ENCODE measurements around the gene WDR1. TPM values are rescaled to one million over a fixed set of nuclear protein-coding genes. Genes with fewer than 3 reads are reported as not detected.

The WDR1 gene
- total RNA-seq, 1 experiment from 2014 or later: 407 TPM

GRCh38 chr4:10072420-10073017, 44.1 kb downstream of the WDR1 start:
- peak; percentile 21 for DNase-seq (ENCODE audit: low read depth)

DNA sequence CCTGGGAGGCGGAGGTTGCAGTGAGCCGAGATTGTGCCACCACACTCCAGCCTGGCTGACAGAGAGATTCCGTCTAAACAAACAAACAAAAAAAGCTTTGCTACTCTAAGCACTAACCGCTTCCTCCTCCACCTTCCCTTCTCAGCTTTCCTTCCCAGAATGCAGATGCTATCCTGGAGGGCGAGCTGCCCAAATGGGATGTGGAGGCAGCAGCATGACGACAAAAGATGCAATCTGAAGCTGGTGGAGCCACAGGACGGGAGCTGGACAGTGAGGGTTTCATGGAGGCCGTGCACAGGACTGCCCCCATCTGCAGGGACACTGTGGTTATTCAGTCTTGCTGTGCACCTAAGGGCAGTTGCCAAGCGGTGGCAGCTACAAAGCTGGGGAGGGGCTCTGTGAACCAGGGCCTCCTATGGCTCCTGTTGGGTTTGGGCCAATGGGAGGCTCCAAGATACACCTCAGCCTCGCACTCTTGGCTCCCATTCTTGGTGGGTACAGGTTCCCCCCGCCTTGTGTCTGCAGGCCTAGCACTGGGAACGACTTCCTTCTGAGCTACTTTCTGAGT, 47.4 kb downstream of the WDR1 start:
- DNase-seq (ENCODE audit: low read depth): no peak

DNA sequence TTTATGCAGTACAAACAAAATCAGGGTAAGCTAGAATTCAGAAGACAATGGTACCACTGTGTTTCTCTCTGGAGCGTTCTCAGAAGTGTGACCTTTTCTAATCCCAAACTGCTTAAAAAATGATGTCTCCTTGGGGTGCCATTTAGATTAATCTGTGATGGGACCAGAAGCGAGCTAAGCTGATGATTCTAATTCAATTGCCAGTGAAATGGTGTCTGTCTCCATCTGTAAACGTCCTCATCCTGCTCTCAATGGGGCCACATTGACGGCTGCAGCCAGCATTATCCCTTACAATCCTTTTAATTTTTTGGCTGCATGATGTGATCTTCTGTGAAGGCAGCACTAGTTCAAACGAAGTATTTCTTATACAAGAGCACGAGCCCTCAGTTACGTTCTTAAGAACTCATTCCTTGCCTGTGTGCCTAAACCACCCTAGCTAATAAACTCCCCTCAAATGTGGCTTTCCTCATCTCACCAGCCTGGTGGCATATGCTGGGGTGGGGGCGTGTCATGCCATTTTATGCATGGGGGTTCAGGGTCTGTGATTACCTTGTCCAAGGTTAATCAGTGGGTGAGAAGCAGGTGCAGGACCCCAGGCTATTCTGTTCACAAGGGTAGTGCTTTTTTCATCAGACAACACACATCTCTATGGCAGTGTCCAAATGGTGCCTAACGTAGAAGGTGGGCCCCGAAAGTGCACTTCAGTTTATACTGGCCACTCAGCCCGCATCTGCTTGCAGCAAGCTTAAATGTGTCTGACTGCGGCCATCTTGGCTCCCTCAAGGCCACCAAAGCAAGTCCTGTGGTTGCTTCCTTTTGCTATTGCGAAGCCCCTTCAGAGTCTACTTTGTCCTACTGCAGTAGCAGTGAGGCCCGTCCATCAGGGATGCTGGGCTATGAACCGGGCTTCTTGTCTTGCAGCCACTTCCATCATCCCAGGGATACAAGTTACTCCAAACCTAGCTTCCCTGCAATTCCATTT, 49.6 kb downstream of the WDR1 start:
- DNase-seq (ENCODE audit: low read depth): no peak

DNA sequence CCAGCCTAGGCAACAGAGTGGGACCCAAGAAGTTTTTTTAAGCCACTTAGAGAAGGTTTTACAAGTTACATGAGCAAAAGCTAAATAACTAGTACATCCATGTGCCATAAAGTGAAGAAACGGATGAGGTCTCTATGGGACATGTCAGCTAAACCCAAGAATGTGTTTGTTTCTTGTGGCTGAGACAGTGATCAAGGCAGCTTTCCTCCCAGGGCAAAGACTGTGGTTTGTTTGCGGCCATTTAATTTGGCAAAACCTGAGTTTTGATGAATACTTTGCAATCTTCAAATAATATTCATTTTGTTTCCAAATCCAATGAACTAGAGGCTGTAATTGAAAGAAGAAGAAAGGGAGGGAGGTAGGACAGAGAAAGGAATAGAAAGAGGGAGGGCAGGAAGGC, 50.4 kb downstream of the WDR1 start:
- no peak for DNase-seq (ENCODE audit: low read depth)

DNA sequence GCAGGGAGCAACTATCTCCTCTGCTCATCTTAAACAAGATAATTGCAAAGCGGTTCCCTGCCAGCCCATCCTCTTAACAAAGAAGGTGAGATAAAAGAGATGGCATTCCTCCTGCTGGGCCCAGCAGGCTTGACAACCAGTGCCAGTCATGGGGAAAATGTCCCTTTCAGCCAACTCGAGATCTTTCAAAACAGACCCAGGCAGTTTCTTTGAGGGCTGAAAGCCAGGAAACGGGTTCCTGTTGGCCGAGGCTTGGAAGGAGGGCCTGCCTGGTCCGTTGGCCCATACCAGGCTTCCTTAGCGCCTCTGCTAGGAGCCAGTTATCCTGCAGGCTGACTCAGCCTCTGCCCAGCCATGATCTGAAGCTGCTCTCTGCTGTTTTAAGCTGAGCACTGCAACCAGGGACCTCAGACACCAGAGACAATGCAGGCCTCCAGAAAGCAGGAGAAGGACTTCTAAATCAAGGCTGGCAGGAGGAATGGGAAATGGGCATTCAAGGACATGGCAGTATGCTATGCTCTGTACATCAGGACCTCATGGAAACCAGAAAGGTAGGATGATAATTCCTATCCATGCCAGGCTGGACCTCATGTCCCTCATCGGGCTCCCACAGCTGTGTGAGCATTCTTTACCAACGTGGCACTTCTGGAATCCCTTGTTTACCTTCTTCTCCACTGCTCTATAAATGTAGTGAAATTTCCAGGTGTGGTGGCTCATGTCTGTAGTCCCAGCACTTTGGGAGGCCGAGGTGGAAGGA, 52.9 kb downstream of the WDR1 start:
- DNase-seq (ENCODE audit: low read depth): peak; percentile 59

- DNase-seq (ENCODE audit: low read depth): no peak
Measured at GRCh38 chr4:10061650-10062415, 54.8 kb downstream of the WDR1 start.

- no peak for DNase-seq (ENCODE audit: low read depth)
Measured at GRCh38 chr4:10058371-10058770, 58.2 kb downstream of the WDR1 start.

- no peak for DNase-seq (ENCODE audit: low read depth)
Measured at GRCh38 chr4:10057023-10057395, 59.6 kb downstream of the WDR1 start.

- no peak for DNase-seq (ENCODE audit: low read depth)
Measured at GRCh38 chr4:10056334-10057022, 60.1 kb downstream of the WDR1 start.

GRCh38 chr4:10055871-10056270, 60.7 kb downstream of the WDR1 start:
- DNase-seq (ENCODE audit: low read depth): no peak

DNA sequence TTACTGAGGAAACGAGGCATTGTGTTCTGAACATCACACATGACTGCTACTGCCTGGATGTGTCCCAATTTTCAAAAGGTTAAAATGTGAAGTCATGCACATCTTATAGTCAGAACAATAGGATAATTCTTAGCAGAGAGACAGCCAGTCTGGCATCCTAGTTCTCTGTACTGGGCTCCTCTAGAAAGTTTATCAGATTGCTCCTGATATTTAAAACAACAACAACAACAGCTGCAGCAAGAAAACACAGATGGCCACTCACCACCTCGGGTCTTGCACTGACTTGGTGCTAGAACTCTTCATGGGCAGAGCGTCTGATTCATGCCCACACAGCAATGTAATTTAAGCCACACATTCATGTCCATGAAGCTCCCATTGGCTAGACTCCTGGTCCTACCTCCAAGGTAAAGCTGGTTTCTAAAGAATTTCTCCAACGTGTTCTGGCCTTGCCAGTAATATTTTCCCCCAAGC, 62.0 kb downstream of the WDR1 start:
- no peak for DNase-seq (ENCODE audit: low read depth)

GRCh38 chr4:10053635-10054453, 62.8 kb downstream of the WDR1 start:
- no peak for DNase-seq (ENCODE audit: low read depth)

DNA sequence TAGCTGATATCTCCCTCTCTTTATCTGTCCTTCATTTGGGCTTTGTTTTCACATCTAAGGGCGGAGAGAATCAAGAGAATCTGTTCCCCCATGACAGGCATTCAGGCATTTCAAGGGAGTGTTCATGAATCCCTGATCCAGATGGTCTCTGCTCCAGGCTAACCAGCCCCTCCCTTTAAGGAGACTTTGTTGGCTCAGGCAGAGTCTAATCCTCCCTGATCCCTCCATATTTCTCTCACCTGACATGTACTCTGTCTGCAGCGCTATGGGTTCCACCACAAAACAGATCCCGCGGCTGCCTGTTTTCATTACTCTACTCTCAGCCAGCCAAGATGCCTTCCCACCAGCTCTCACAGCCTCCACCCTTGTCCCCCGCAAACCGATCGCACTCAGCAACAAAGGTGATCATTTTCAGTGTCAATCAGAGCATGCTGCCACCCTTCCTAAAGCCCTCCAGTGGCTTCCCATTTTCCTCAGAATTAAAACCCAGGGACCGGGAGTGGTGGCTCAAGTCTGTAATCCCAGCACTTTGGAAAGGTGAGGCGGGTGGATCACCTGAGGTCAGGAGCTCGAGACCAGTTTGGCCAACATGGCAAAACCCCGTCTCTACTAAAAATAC, 65.0 kb downstream of the WDR1 start:
- no peak for DNase-seq (ENCODE audit: low read depth)

GRCh38 chr4:10050721-10051120, 65.9 kb downstream of the WDR1 start:
- no peak for DNase-seq (ENCODE audit: low read depth)

GRCh38 chr4:10050261-10050661, 66.3 kb downstream of the WDR1 start:
- no peak for DNase-seq (ENCODE audit: low read depth)

GRCh38 chr4:10048941-10049697, 67.5 kb downstream of the WDR1 start:
- no peak for DNase-seq (ENCODE audit: low read depth)

DNA sequence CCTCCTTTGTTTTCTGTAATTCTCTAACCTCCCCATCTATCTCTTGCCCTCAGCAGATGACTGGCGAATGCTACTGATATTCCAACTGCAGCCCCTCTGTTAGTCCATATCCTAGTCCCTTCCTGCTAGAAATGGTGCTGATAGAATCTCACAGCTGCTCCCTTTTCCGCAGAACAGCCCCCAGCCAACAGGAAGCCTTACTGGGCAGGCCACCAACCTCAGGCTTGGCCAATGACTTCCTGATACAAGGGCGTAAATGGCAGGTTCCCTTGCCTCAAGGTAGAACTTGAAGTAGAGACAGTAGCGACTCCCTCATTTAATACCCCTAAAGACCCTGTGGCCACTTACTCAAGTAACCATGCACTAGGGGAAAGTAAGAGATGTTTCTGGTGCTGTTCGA, 68.6 kb downstream of the WDR1 start:
- no peak for DNase-seq (ENCODE audit: low read depth)

DNA sequence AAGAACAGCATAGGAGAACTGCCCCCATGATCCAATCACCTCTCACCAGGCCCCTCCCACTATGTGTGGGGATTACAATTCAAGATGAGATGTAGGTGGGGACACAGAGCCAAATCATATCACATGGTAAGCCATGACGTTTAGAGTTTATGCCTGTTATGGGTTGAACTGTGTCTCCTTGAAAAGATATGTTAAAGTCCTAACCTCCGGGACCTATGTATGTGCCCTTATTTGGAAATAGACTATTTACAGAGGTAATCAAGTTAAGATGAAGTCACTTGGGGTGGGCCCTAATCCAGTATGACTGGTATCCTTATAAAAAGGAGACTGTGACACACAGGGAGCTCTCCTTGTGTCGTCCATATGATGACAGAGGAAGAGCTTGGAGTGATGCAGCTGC, 70.1 kb downstream of the WDR1 start:
- no peak for DNase-seq (ENCODE audit: low read depth)

DNA sequence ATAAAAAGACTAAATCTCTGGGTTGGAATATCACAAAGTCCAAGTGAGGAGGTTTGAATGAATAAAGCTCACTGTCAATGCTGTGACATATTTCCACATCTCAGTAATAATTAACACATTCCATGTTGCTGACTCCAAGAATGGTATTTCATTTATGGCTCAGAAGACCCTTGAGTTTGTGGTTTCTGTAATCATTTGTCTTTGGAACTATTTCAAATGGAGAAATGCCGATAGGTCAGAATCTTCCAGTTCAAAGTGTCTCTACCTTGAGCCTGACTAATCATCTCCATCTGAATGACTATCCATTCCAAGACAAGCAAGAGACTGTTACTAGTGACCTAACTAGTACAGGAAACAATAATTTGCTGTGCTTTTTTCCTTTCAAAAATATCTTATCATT, 71.1 kb downstream of the WDR1 start:
- peak; percentile 40 for DNase-seq (ENCODE audit: low read depth)
